ENCODE results near the gene ARID3B. TPM values are rescaled to one million over a fixed set of nuclear protein-coding genes. Genes with fewer than 3 reads are reported as not detected.

The ARID3B gene
- total RNA-seq, 1 experiment from 2014 or later, result 2.0 TPM

DNA sequence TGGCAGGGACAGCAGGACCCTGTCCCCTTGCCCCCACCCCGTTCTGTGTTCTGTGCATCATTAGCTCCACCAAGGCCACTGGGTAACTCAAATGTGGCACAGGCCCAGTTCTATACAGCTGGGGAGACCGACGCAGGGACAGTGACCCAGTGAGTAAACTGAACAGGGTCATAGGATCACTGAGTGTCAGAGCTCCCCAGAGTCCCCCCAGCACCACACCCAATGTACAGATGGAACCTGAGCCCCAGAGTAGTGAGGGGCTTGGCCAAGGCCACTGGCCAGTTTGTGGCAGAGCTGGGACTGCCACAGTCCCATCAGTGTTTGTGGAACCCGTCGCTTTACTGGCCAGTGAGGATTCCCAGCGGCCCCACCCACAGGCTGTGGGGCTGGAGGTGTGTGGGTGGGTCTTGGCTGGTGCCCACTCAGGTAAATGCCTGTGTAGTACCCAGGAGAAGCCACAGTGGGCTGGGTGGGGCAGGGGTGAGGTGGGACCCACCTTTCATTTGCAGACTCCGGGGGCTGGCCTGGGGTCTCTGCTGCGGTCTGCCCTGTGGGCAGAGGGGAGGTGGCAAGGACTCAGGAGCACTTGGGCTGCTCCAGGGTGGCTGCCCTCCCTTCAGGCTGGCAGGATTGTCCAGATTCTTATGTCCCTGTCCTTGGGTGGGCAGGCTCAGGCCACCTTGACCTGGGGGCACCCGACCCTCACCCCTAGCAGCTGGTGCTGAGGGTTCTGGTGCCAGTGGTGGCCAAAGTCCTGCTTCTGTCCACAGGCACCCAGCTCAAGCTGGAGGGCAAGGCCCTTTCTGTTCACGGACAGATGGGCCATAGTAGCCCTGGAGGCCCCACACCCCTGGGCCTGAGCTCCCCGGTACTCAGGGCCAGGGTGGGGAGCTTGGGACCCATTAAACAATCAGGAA lies 63.0 kb downstream of the ARID3B start:
- no peak for DNase-seq (ENCODE audit: low read depth)

DNA sequence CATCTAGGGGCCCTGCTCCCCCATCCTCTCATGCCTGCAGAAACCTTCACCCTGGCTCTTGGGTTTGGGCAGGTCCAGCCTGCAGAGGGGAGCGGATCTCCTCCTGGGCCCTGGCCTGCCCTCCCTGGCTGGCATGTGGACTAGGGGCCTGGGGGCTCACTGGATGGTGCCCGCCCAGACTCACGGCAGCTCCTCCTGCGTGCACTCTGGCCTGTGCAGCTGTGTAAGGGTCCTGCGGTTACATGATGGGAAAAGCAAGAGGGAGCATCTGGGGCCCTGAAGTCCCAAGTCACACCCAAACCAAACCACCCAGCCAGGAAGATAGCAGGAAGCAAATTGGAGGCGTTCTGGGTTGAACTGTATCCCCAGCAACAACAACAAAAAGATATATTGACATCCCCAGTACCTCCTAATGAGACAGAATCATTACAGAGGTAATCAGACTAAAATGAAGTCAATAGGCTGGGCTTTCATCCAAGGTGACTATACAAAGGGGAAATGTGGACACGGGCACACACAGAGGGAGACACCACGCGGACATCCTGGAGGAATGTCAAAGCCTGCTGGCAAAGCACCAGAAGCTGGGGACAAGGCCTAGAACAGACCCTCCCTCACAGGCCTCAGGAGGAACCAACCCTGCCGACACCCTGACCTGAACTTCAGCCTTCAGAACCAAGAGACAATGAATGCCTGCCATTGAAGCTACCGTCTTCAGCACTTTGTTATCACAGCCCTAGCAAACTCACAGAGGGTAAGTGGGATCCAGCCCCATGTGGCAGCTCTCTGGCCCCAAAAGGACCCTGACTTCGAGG lies 64.2 kb downstream of the ARID3B start:
- DNase-seq (ENCODE audit: low read depth), result peak; percentile 28

DNA sequence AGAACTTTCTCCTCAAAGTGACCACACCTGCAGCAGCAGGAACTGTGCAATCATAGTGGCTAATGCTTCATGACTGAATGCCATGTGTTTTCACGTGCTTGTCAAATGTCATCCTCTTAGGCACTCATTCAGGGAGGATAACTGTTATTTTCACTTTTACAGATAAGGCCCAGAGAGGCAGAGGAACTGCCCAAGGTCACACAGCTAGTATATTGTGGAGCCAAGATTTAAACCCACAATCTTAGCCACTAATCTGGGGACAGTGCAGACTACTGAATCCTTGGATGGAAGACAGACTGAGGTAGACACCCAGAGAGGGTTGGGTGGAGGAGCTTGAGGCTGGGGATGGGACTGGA lies 64.8 kb downstream of the ARID3B start:
- no peak for DNase-seq (ENCODE audit: low read depth)

DNA sequence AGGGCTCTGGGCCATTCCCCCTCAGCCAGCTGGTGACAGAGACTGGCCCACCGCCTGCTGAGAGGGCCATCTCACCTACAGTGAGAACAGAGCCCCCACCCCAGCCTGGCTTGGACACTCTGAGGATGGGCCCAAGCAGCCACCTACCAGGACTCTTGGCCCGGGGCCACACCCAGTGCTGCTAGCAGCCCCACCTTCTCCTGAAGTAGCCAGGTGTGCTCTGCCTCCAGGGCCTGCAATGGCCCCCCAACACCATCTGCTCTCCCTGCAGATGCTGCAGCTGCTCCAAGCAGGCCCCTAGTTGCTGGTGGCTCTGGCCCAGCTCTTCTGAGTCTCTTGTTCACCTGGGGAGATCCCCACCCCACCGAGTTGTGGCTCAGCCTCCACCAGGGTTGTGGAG lies 67.8 kb downstream of the ARID3B start:
- DNase-seq (ENCODE audit: low read depth), result no peak

DNA sequence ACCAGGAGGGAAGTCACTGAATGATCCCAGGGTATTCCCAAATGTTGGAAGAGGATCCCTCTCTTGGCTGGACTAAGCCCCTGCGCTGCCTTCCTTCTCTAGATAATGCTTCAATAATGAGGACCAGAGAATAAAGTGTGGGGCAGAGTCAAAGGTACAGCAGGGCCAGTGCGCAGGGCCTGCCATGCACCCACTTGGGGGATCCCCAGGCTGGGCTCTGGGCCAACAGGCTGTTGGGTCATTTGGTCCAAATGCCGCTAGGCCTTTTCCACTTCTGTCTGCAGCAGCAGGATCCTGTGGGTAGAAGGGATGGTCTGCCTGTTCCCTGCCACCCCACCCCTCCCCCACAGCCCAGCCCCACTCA lies 68.9 kb downstream of the ARID3B start:
- DNase-seq (ENCODE audit: low read depth), result no peak

DNA sequence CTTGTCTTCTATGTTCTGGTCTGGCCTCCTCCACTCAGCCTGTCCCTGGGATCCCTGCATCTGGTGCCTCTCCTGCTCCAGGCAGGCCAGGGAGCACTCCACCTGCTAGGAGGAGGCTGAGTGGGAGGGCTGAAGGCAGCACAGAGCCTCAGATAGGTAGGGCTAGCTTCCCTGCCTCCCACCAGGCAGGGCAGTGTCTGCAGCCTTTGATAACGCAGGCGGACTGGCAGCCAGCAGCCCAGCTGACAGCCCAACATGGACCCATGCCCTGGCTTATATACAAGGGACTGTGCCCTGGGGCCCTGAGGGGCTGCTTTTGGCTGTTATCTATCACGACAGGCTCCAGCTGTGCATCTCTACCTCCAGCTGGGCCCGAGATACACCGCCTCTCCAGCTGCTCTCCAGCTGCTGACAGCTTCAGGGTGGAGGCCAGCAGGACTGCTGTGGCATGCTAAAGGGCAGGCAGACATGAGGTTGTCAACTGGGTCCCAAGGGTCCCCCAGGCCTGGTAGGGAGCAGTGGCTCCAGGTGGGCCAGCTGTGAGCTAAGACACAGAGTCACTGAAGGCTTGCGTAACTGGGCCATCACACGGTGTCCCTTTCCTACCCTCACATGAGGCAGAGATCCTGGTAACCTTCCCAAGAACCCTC lies 69.4 kb downstream of the ARID3B start:
- no peak for DNase-seq (ENCODE audit: low read depth)

DNA sequence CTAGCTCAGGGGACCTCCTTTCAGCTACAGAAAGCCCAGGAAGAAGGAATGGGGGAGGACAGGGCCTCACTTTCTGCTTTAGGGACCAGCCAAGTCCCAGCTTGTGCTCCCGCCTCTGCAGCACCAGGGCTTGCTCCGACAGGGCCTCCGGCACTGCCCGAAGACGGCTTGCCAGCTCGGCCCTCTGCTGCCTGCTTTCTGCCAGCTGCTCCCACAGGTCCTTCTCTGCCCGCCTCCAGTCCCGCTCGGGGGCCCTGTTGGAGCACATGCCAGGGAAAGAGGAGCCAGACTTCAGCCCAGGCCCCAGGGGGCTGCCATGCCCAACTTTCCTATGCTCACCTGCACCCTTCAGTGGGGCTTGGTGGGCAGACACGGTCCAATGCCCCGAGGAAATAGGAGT lies 70.3 kb downstream of the ARID3B start:
- DNase-seq (ENCODE audit: low read depth), result no peak

DNA sequence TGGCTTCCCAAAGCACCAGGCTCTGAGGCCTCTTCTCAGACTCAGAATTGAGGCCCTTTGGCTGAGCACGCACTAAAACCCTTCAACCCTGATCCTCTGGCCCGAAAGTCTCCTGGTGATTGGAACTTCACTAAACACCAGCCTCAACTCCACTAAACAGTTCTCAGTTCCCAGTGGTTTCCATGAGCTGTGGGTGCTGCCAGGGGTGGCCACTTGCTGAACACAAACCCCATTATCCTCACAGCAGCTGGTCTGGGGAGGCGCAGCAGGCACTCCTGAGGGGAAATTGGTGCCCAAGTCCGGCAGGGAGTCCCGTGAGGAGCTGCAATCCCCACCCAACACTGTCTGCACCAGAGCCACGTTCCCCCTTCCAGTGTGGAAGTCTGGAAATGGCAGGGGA lies 70.8 kb downstream of the ARID3B start:
- DNase-seq (ENCODE audit: low read depth), result no peak

DNA sequence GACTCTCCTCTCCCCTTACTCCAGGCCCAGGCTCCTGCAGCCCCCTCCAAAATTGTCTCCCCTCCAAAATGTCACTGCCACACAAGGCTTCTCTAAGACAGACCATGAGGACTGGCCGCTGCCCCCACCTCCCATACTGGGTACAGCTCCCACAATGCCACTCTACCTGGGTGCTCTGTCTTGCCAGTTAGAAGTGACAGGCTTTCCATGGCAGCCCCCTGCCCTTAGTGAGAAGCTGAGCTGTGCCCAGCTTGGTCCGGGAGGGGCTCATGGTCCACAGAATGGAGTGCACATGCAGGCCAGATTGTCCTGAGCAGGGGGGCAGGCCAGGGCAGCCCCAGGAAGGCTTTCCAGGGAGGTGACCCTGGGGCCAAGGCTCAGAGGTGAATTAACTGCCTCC lies 71.7 kb downstream of the ARID3B start:
- no peak for DNase-seq (ENCODE audit: low read depth)

DNA sequence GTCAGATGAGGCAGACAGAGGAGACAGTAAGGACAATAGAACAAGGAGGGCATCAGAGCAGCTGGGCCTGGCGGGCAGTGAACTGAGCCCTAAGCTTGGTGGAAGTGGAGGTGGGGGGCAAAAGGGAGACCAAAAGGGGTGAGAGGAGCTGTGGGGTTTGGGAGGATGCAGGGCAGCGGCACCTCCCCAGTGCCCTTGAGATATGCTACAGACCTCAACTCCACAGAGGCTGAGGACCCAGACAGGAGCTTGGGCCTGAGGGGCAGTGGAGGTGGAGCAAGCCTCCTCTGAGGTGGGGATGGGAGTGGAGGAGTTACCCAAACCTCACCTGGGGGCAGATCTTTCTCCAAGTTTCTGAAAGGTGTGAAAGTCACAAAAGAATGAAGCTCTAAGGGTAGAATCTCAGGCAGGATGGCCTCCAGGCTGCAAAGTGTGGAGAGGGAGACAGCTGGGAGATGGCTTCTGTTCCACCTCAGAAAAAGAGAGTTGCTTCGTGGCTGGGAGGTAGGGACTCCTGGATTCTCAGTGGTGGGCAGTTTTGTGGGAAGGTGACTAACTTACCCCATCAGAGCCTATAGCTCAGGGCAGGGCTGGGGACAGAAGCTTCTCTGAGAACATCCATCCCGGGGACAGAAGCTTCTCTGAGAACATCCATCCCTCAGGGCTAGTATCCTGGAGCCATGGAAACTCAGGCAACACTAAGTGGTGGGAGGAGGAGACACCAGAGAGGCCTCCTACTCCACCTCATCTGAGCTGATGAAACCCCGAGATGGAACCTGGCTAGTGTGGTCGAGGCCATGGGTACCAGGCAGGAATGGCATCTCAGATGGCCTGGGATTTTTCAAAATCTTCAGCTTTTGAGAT lies 72.3 kb downstream of the ARID3B start:
- peak; percentile 63 for DNase-seq (ENCODE audit: low read depth)

DNA sequence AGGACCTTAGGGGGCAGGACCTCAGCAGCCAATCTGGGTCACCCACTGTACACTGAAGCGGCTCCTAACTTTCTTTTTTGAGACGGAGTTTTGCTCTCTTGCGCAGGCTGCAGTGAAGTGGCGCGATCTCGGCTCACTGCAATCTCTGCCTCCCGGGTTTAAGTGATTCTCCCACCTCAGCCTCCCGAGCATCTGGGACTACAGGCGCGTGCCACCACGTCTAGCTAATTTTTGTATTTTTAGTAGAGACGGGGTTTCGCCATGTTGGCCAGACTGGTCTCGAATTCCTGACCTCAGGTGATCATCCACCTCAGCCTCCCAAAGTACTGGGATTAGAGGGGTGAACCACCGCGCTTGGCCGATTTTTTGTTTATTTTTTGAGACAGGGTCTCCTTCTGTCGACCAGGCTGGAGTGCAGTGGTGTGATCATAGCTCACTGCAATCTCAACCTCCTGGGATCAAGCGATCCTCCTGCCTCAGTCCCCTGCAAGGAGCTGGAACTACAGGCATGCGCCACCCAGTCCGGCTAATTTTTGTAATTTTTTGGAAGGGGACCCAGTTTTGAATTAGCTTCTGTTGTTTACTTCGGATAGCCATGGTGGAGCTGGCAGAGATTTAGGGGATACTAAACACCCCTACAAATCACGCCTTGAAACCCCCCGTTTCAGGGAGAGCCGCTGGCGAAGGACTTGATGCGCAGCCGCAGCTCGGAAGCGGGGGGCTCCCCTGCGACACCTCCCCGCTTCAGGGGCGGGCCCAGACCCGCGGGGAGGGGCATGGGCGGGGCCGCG lies 73.1 kb downstream of the ARID3B start:
- DNase-seq (ENCODE audit: low read depth), result no peak

DNA sequence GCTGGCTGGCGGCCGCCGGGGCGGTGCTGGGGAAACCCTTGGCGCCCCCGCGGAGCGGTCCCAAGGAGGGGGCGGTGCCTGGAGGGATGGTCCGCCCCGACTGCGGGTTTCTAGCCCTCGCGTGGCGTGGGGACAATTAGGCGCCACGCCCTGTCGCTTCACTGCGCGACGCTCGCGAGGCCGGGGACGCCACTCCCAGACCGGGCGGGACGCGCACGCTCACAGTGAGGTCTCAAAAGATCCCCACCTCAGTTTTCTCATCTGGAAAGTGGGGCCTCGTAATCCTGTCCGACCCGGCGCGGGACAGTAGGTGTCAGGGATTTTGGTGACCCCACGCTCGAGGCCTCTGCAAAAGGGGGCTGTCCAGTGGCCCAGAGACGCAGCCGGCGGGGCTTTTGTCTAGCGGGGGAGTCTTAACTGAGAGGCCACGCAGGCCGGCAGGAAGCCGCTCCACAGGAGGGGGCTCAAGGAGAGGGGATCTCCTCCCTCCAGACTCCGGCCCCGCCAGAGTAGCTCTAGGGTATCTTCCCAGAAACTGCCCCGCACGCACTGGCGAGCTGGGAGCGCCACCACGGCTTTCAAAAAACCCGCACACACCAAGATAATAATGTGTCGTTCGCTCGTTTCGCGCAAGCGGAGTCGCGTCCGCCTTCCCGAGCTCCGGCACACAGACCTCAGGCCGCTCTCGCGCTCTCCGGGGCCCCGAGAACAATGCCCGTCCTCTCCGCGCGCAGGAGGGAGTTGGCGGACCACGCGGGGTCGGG lies 73.9 kb downstream of the ARID3B start:
- peak; percentile 65 for DNase-seq (ENCODE audit: low read depth)

DNA sequence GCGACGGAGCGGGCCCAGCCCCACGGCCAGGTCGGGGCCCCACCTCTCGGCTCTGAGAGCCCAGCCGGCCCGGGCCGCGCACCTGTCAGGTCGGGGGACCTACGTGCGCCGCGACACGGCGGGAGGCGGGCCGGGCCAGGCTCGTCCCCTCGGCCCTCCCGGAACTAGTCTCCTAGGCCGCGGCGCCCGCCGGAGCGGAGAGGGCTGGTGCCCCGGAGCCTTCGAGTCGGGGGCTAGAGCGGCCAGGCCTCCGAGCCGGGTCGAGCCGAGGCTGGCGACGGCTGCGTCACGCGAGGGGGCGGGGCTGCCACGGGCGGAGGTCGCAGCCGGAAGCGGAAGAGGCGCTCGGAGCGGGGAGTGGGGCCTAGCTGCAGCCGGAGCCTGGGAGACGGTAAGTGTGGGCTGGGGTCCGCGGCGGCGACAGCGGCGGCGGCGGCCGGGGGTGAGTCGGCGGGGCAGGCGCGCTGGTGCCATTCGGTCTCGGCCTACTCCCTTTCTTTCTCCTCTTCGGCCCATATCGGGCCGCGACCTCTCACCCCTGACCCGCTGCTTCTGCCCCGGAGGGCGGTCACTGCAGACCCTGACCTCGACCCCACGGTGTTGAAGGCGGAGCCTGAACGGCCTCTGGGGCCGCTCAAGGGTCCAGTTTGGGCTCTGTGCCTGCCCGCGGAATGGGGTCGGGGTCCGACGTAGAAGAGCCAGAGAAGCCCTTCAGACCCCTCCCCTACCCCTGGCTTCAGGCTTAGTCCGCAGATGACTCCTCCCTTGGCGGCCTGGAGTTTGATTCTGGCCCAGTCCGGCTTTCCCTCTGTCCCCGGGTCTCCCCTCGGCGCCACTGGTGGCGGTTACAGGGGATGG lies 74.7 kb downstream of the ARID3B start, which contains the start of gene CLK3:
CLK3 (plus strand) TSS at position 329 of the 858 bp plus-strand sequence. CDS start 3,361 bp downstream, outside the sequence.
- DNase-seq (ENCODE audit: low read depth), result peak; percentile 94

DNA sequence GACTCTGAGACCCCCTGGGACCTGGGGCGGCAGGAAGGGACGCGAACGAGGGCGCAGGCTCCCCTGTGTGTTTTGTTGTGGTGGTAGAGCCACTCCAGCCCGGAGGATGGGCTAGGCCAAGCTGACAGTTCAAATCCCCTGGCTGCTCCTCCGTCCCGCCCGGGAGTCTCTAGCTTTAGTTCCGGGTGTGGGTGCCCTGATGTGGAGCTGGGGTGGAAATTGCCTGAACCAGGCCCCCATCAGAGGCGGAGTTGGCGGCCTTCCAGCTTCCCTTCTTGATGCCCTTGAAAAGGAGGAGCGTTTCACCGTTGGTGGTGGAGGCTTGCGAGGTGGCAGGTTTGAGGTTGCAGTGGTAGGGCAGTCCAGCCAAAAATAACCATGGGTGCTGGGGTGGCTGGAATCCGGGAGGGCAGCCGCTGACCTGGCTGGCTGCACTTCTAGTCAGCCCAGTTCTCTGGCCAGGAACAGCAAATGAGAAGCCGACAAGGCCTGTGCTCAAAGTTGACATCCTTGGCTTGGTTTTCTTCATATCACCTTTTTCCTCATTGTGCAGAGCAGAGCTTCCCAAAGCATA lies 75.4 kb downstream of the ARID3B start:
- peak; percentile 82 for DNase-seq (ENCODE audit: low read depth)

DNA sequence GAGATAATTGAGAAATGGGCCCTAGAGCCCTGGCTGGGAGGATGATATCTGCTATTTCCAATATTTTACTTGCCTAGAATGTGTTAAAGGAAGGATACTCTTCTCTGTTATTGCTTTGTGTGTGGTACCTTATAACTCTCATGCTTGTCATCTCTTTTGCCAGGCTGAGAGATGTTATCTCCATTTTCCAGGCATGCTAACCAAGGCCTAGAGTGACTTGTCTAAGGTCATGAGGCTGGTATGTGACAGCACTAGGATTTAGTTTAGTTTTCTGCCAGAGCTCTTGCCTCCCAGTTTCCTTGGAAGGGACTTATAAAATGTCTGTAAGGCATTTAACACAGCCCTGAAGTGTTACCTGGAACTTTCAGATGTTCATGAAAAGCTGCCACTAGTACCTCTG lies 76.0 kb downstream of the ARID3B start:
- DNase-seq (ENCODE audit: low read depth), result no peak

DNA sequence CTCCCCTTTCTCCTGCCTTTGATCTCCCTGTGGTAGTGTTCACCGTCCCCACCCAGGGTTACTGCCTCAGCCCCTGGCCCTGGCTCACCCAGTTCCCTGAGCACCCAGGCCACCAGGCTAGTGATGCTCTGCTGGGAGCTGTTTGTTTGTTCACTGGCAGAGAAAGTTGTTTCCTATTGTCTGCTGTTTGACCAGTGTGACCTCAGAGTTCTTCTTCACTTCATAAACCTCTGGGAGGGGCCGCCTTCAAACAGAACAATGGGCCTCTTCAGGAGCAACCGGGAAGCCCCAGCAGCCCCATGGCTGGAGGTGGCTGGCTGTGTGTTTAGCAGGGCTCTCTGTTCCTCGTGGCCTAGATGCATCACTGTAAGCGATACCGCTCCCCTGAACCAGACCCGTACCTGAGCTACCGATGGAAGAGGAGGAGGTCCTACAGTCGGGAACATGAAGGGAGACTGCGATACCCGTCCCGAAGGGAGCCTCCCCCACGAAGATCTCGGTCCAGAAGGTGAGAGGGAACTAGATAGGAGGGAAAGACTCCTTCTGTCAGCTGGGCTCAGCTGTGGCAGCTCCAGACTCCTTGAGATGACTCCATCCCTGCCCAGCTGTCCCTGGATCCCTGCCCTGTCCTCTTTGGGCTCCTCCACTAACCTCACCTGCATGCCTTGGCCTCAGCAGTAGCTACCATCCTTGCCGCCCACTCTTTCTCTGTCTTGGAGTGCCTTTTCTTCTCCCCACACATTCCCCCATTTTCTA lies 78.0 kb downstream of the ARID3B start:
- DNase-seq (ENCODE audit: low read depth), result no peak

DNA sequence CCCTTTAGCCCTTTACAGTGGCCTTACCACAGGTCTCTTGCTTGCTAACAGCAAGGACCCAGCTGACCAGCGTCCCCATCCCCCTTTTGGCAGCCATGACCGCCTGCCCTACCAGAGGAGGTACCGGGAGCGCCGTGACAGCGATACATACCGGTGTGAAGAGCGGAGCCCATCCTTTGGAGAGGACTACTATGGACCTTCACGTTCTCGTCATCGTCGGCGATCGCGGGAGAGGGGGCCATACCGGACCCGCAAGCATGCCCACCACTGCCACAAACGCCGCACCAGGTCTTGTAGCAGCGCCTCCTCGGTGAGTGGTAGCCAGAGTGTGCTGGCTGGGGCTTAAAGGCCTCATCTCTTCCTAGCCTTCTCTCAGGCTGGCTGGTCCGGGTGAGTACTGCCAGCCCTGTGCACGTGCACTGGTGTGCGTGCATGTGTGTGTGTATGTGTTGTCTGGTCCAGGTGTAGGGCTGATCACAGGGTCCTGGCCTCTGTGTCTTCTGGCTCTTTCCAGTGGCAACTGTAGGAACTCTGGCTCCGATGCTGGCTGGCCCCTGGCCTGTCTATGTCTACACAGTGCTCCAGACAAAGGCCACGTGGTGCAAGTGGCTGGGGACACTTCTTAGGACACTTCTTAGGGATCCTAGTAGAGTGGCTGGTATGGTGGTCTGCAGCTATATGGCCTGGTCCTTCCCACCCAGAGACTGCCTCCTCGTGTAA lies 79.1 kb downstream of the ARID3B start:
- no peak for DNase-seq (ENCODE audit: low read depth)

All from M059J (cell line).